OCI-LY1 (cell line): Measurements from ENCODE around the gene HMCN2.

Experiments
- CTCF ChIP-seq: fragments of 200-600 bp; sonication (generic), shearing (Covaris generic); IDR thresholded peaks from 2 replicates; pipeline ENCODE4 v1.5.1; 2017; ENCODE audit warnings: mild to moderate bottlenecking, antibody characterized with exemption, low read length, moderate library complexity, mixed read lengths
- EZH2 ChIP-seq: fragments of 200-600 bp; sonication (generic), shearing (Covaris generic); IDR thresholded peaks from 2 replicates; pipeline ENCODE4 v1.8.0; 2017; ENCODE audit warnings: borderline replicate concordance, mixed run types, mild to moderate bottlenecking, antibody characterized with exemption, low read length, moderate library complexity, mixed read lengths

GRCh38 chr9:130341128-130341527, 75.6 kb downstream of the HMCN2 start:
- no peak for TF ChIP-seq CTCF
- no peak for TF ChIP-seq EZH2
